Effector memory CD8-positive, alpha-beta T cell (primary cell): ENCODE data around the gene C9orf153.

ENCODE experiments used
- ATAC-seq: fragments of 150-1000 bp; cut with Tn5 transposase; replicated peaks from 2 replicates; pipeline ENCODE4 v1.10.0; 2021; ENCODE audit warnings: mild to moderate bottlenecking, moderate library complexity
- DNase-seq, 3 experiments: peaks; one replicate each; pipeline ENCODE4 v3.0.0; 2021
- H3K27ac Mint-ChIP-seq, 2 donors: one replicate each; pipeline ENCODE4 v1.8.0; 2022; ENCODE audit warnings: mild to moderate bottlenecking in 2 of 2, mixed read lengths in 2 of 2, moderate library complexity in 2 of 2
- H3K27me3 Mint-ChIP-seq, 2 donors: one replicate each; pipeline ENCODE4 v1.8.0; 2022; ENCODE audit warnings: mixed read lengths in 2 of 2
- H3K36me3 Mint-ChIP-seq: one replicate; pipeline ENCODE4 v1.8.0; 2022; ENCODE audit warnings: mild to moderate bottlenecking, moderate library complexity, mixed read lengths; ENCODE audit not compliant: insufficient read depth
- H3K4me1 Mint-ChIP-seq, 2 donors: one replicate each; pipeline ENCODE4 v1.8.0; 2022; ENCODE audit warnings: low read depth in 2 of 2, mixed read lengths in 2 of 2
- H3K4me3 Mint-ChIP-seq, 2 donors: one replicate each; pipeline ENCODE4 v1.8.0; 2022; ENCODE audit warnings: mild to moderate bottlenecking in 2 of 2, mixed read lengths in 2 of 2, moderate library complexity in 2 of 2
- H3K9me3 Mint-ChIP-seq, 2 donors: one replicate each; pipeline ENCODE4 v1.8.0; 2022; ENCODE audit warnings: mixed read lengths in 2 of 2

Gene C9orf153

GRCh38 chr9:86282077-86282978 lies 22.9 kb upstream of the C9orf153 start, which contains the start of gene ISCA1:
Gene ISCA1 (minus strand): TSS chr9:86282538. CDS start chr9:86282458, 80 bp downstream.
- H3K4me1 Mint-ChIP-seq, result peaks cover 19 to 37% of the 10 kb centered on the region in 2 donors

DNA sequence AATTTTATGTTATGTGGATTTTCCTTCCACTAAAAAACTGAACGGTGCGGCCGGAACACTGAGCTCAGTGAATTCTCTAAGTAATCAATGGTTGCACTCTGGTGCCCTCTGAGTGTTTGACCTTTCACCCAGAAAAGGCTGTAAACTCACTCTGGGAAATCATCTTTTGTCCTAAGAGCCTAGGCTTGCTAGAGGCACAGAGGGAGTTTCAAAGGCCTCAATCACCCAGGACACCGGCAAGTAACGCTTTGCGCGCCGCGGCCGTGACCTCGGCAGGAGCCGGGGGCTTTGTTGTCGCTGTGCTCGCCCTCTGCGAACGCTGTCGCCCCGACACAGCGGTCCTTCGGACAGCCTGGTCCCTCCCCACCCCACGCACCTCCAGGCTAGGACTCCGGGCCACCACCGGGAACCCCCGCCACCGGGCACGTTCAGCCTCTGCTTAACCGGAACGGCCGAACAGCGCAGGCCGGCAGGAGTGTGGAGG lies 22.2 kb upstream of the C9orf153 start:
- ATAC-seq (no peak), DNase-seq (no peak)
- H3K36me3 Mint-ChIP-seq, result peaks cover 40% of the 10 kb centered on the region
- H3K4me1 Mint-ChIP-seq, result peaks cover 21 to 42% of the 10 kb centered on the region in 2 donors
- H3K4me3 Mint-ChIP-seq, result peak overlapping the region; percentile 89 to 95
- peak overlapping the region; percentile 96 to 99 for H3K27ac Mint-ChIP-seq
- no peaks in the 10 kb centered on the region for H3K27me3 Mint-ChIP-seq
- no peaks in the 10 kb centered on the region for H3K9me3 Mint-ChIP-seq

More at GRCh38 chr9:86282077-86282978, 22.9 kb upstream of the C9orf153 start, which contains the start of gene ISCA1:
- peaks cover 39% of the 10 kb centered on the region for H3K36me3 Mint-ChIP-seq
- no peaks in the 10 kb centered on the region for H3K27me3 Mint-ChIP-seq
- no peaks in the 10 kb centered on the region for H3K9me3 Mint-ChIP-seq
- H3K4me3 Mint-ChIP-seq, result peak within 1 kb of the TSS; percentile 89 to 95
- ATAC-seq, result peak; percentile 82
- peak within 1 kb of the TSS; percentile 96 to 99 for H3K27ac Mint-ChIP-seq
- peak; percentile 99 to 100 (median 100) for DNase-seq

DNA sequence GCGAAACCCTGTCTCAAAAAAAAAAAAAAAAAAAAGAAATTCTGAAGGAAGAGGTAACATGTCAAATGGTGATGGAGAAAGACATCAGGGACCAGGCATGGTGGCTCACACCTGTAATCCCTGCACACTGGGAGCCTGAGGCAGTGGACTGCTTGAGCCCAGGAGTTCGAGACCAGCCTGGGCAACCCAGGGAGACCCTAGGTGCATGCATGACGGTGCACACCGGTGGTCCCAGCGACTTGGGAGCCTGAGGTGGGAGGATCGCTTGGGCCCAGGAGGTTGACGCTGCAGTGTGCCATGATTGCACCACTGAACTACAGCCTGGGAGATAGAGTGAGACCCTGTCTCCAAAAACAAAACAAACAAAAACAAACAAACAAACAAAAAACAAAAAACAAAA lies 21.1 kb upstream of the C9orf153 start:
- H3K4me1 Mint-ChIP-seq, result peaks cover 23 to 44% of the 10 kb centered on the region in 2 donors

DNA sequence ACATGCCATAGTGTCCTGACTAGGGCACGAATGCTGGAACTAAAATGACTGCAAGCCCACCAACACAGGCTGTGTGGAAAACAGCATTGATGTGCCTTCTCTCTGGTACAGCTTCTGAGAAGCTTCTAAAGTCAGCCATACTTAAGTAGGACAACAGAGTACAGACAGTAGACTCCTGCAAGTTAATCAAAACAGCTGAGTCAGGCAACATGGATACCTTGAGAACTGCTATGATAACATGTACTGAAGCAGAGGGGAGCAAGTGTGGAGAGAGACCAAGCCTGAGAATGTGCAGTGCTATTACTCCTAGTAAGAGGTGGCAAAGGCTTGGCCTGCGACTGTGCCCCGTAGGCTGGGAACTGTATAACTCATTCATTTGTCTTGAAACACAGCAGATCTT lies 20.4 kb upstream of the C9orf153 start:
- no peaks in the 10 kb centered on the region for H3K9me3 Mint-ChIP-seq
- H3K4me3 Mint-ChIP-seq, result peak overlapping the region; percentile 0 to 67
- DNase-seq, result no peak
- no peak for ATAC-seq
- H3K36me3 Mint-ChIP-seq, result peaks cover 46% of the 10 kb centered on the region
- H3K27ac Mint-ChIP-seq, result no peak overlapping the region
- H3K4me1 Mint-ChIP-seq, result peaks cover 25 to 49% of the 10 kb centered on the region in 2 donors
- no peaks in the 10 kb centered on the region for H3K27me3 Mint-ChIP-seq

More for the DNA sequence above, 21.1 kb upstream of the C9orf153 start:
- ATAC-seq (no peak), DNase-seq (no peak)
- Mint-ChIP-seq H3K27me3 (no peaks in the 10 kb centered on the region), H3K36me3 (peaks cover 46% of the 10 kb centered on the region), H3K9me3 (no peaks in the 10 kb centered on the region), H3K4me3 (peak overlapping the region; percentile 89 to 95), H3K27ac (peak overlapping the region in 1 of 2 donors; percentile 96)

DNA sequence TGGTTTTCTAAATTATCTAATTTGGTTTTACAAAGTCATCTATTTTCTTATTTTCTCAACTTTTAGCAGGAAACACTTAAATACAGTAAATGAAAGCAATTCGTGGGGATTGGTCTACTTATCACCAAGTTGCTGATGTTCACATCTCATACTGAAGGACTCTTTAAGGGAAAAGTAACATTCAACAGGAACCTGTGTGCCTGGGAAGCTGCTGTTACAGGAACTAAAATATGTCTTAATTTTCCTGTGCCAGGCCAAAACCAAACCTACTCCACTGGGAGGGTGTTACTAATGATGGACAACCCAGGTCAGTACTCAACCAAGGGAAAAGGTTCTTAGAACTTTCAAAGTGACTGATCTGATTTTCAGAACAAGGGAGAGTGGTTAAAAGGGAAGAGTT lies 17.6 kb upstream of the C9orf153 start:
- H3K4me1 Mint-ChIP-seq, result peaks cover 22 to 46% of the 10 kb centered on the region in 2 donors

GRCh38 chr9:86275962-86276361 lies 16.5 kb upstream of the C9orf153 start:
- no peaks in the 10 kb centered on the region for H3K27me3 Mint-ChIP-seq
- no peak for DNase-seq
- H3K4me3 Mint-ChIP-seq, result no peak overlapping the region
- H3K27ac Mint-ChIP-seq, result no peak overlapping the region
- H3K4me1 Mint-ChIP-seq, result peaks cover 20 to 40% of the 10 kb centered on the region in 2 donors
- no peak for ATAC-seq
- peaks cover 46% of the 10 kb centered on the region for H3K36me3 Mint-ChIP-seq
- H3K9me3 Mint-ChIP-seq, result no peaks in the 10 kb centered on the region

More for the DNA sequence above, 17.6 kb upstream of the C9orf153 start:
- H3K36me3 Mint-ChIP-seq, result peaks cover 42% of the 10 kb centered on the region
- ATAC-seq, result no peak
- H3K4me3 Mint-ChIP-seq, result no peak overlapping the region
- no peak for DNase-seq
- H3K9me3 Mint-ChIP-seq, result no peaks in the 10 kb centered on the region
- H3K27me3 Mint-ChIP-seq, result no peaks in the 10 kb centered on the region
- no peak overlapping the region for H3K27ac Mint-ChIP-seq

DNA sequence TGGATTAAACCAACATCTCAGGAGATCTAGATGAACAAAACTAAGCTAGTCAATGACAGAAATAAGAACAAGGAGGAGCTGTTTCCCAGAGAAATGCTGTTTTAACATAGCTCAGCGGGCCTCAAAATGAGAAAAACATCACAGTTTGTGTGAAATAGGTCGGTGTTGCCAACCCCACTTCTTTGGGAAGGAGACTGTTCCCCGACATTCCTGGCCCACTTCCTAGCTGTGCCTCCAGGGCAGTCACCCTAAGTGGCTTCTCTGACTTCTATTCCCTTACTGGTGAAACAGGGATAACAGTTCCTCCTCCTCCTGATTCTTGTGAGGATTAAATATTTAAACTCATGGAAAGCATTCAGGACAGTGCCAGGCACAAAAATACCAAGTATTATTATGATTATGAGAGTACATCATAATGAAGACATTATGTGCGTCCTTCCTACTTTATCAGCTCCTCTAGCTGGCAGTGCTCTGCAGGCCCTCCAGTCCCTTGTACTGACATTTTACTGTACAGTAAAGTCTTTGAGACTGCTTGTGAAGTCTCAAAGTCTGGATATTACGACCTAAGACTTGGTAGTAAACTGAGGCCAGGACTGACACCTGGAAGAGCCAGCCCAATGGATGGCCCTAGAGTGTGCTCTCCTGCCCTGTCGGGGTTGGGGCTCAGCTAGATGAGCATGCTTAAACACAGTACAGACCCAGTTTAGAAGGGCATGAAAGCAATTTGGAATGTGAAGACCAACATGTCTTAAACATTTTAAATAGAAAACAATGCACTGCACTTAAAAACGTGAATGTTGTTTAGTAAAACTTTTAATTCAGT lies 15.6 kb upstream of the C9orf153 start:
- no peaks in the 10 kb centered on the region for H3K9me3 Mint-ChIP-seq
- peaks cover 37% of the 10 kb centered on the region for H3K36me3 Mint-ChIP-seq
- no peak overlapping the region for H3K4me3 Mint-ChIP-seq
- H3K27me3 Mint-ChIP-seq, result no peaks in the 10 kb centered on the region
- H3K27ac Mint-ChIP-seq, result peak overlapping the region; percentile 29 to 58
- no peak for DNase-seq
- peaks cover 18 to 35% of the 10 kb centered on the region in 2 donors for H3K4me1 Mint-ChIP-seq
- no peak for ATAC-seq

- DNase-seq (no peak), ATAC-seq (no peak)
- Mint-ChIP-seq H3K36me3 (peaks cover 37% of the 10 kb centered on the region), H3K4me3 (no peak overlapping the region), H3K27me3 (no peaks in the 10 kb centered on the region), H3K27ac (no peak overlapping the region), H3K4me1 (peaks cover 9 to 20% of the 10 kb centered on the region in 2 donors), H3K9me3 (no peaks in the 10 kb centered on the region)
Observed at GRCh38 chr9:86272221-86272620, 12.8 kb upstream of the C9orf153 start.

DNA sequence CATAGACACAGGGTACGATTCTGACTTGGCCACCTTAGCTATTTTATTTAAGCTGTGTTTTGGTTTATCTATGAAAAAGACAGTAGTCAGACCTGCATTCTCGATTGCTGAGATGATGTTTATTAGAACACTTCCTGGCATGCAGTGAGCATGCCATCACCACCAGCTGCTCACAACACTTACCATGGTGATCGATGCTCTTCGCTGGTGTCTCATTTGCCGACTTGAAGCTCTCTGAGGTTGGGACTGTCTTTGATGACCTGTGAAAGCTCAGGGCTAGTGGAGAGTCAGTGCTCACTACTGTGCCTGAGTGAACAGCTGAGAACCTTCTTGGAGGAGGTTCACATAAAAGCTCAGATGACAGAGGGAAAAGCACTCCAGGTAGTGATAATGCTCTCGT lies 4.4 kb upstream of the C9orf153 start:
- H3K27me3 Mint-ChIP-seq, result no peaks in the 10 kb centered on the region

GRCh38 chr9:86262492-86262891 lies 3.0 kb upstream of the C9orf153 start:
- Mint-ChIP-seq H3K36me3 (peaks cover 43% of the 10 kb centered on the region), H3K9me3 (no peaks in the 10 kb centered on the region), H3K4me1 (no peaks in the 10 kb centered on the region), H3K27ac (no peak overlapping the region), H3K27me3 (no peaks in the 10 kb centered on the region), H3K4me3 (no peak overlapping the region)
- ATAC-seq (no peak), DNase-seq (no peak)

More for the DNA sequence above, 4.4 kb upstream of the C9orf153 start:
- ATAC-seq (no peak), DNase-seq (no peak)
- H3K4me3 Mint-ChIP-seq, result no peak overlapping the region
- peaks cover 46% of the 10 kb centered on the region for H3K36me3 Mint-ChIP-seq
- H3K27ac Mint-ChIP-seq, result no peak overlapping the region
- H3K9me3 Mint-ChIP-seq, result no peaks in the 10 kb centered on the region
- peaks cover 0 to 4% of the 10 kb centered on the region in 2 donors for H3K4me1 Mint-ChIP-seq

DNA sequence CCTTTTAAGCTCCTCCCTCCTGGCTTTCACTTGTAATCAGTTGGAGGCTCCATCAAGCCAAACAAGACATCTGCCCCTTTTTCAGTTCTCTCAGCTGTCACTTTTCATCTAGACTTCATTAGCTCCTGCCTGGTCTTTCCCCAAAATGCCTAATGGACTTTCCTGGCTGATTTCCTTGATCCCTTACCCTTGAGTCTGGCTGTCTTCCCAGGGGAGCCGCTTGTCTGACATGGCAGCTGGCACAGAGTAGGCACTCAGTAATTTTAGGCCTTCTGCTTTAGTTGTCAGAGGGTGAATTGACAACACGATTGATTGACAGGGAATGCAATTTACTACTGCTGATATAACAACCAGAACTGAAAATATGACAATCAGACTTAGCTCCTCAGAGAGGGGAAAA lies 2.1 kb downstream of the C9orf153 start:
- DNase-seq (no peak), ATAC-seq (no peak)
- Mint-ChIP-seq H3K4me1 (peaks cover 0 to 4% of the 10 kb centered on the region in 2 donors), H3K27ac (no peak overlapping the region), H3K36me3 (peaks cover 16% of the 10 kb centered on the region), H3K27me3 (no peaks in the 10 kb centered on the region), H3K4me3 (no peak overlapping the region), H3K9me3 (no peaks in the 10 kb centered on the region)

GRCh38 chr9:86256653-86257052 lies 2.8 kb downstream of the C9orf153 start:
- DNase-seq (no peak), ATAC-seq (no peak)
- H3K9me3 Mint-ChIP-seq, result peaks cover 0 to 2% of the 10 kb centered on the region in 2 donors
- H3K4me1 Mint-ChIP-seq, result peaks cover 0 to 4% of the 10 kb centered on the region in 2 donors
- peaks cover 0 to 5% of the 10 kb centered on the region in 2 donors for H3K27me3 Mint-ChIP-seq
- H3K36me3 Mint-ChIP-seq, result peaks cover 13% of the 10 kb centered on the region
- H3K27ac Mint-ChIP-seq, result no peak overlapping the region
- no peak overlapping the region for H3K4me3 Mint-ChIP-seq

- no peak overlapping the region for H3K27ac Mint-ChIP-seq
- H3K36me3 Mint-ChIP-seq, result no peaks in the 10 kb centered on the region
- DNase-seq (no peak), ATAC-seq (no peak)
- H3K4me1 Mint-ChIP-seq, result peaks cover 0 to 4% of the 10 kb centered on the region in 2 donors
- H3K9me3 Mint-ChIP-seq, result peaks cover 0 to 2% of the 10 kb centered on the region in 2 donors
- no peak overlapping the region for H3K4me3 Mint-ChIP-seq
- peaks cover 12 to 19% of the 10 kb centered on the region in 2 donors for H3K27me3 Mint-ChIP-seq
Observed at GRCh38 chr9:86253577-86253976, 5.9 kb downstream of the C9orf153 start.
